Gastroesophageal sphincter (tissue), 3 donors: ENCODE results near the gene ITGBL1.

Experiments
- EP300 ChIP-seq: sonication (generic); formaldehyde crosslinking; IDR thresholded peaks from one replicate; pipeline ENCODE4 v1.6.1; 2017; ENCODE audit warnings: antibody characterized with exemption, mild to moderate bottlenecking
- POLR2A ChIP-seq, 2 donors: fragments of 450-650 bp; IDR thresholded peaks; one replicate each; pipeline ENCODE4 v1.6.1; 2017; ENCODE audit warnings: antibody characterized with exemption in 2 of 2, mild to moderate bottlenecking in 2 of 2, moderate library complexity in 1 of 2
- POLR2AphosphoS5 ChIP-seq: sonication (generic); formaldehyde crosslinking; IDR thresholded peaks from one replicate; pipeline ENCODE4 v1.6.1; 2017; ENCODE audit warnings: antibody characterized with exemption
- TF ChIP-seq, protein P1 (sequence below), 4 experiments: fragments of 200-600 bp in 2 of 4; fragments of 450-650 bp in 2 of 4; sonication (generic) in 1 of 4; IDR thresholded peaks; one replicate each; pipeline ENCODE4 v1.5.1; 2017 to 2019; ENCODE audit warnings: antibody characterized with exemption in 4 of 4, mild to moderate bottlenecking in 2 of 4, moderate library complexity in 2 of 4

DNA sequence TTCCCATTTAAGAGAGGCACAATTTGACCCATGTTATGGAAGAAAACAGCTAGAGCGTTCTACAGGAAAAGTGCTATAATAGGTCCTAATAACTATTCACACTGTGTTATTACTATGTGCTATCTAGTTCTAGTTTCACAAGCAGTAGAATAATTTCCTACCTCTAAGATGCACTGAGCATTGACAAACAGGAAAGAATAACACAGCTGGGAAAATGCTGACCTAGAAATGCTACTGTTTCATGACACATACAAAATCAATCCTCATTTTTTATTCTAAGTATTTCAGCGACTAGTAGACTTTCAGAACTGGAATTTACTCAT, 259.5 kb downstream of the ITGBL1 start:
- TF ChIP-seq, protein P1, sequence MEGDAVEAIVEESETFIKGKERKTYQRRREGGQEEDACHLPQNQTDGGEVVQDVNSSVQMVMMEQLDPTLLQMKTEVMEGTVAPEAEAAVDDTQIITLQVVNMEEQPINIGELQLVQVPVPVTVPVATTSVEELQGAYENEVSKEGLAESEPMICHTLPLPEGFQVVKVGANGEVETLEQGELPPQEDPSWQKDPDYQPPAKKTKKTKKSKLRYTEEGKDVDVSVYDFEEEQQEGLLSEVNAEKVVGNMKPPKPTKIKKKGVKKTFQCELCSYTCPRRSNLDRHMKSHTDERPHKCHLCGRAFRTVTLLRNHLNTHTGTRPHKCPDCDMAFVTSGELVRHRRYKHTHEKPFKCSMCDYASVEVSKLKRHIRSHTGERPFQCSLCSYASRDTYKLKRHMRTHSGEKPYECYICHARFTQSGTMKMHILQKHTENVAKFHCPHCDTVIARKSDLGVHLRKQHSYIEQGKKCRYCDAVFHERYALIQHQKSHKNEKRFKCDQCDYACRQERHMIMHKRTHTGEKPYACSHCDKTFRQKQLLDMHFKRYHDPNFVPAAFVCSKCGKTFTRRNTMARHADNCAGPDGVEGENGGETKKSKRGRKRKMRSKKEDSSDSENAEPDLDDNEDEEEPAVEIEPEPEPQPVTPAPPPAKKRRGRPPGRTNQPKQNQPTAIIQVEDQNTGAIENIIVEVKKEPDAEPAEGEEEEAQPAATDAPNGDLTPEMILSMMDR (IDR thresholded peaks at IDR 0.05), result no peak
- TF ChIP-seq POLR2A (IDR thresholded peaks at IDR 0.05) (no peak), EP300 (no peak), POLR2AphosphoS5 (no peak)
